Lower leg skin (tissue), 4 donors: ENCODE measurements around the gene BMP7. TPM values are rescaled to one million over a fixed set of nuclear protein-coding genes. Genes with fewer than 3 reads are reported as not detected.

Experiments used
- DNase-seq, 2 donors: peaks; one replicate each; pipeline ENCODE4 v3.0.0-alpha.2; 2019; ENCODE audit warnings: low spot score in 2 of 2
- H3K4me3 ChIP-seq: fragments of 200-600 bp; sonication (generic); 2 replicates; pipeline ENCODE4 v1.5.1; 2017; ENCODE audit warnings: mild to moderate bottlenecking, low read depth; ENCODE audit not compliant: poor library complexity, severe bottlenecking
- POLR2A ChIP-seq, 2 donors: fragments of 450-650 bp; IDR thresholded peaks; one replicate each; pipeline ENCODE4 v1.6.1; 2016 to 2017; ENCODE audit warnings: antibody characterized with exemption in 2 of 2, mild to moderate bottlenecking in 1 of 2, moderate library complexity in 1 of 2
- WGBS, 2 donors: methylation state at CpG; one replicate each; pipeline ENCODE4 v1.1.5; 2018; 5-methylcytosine and 5-hydroxymethylcytosine counted together
- intact Hi-C: fragments of 100-400 bp; cut with DNase I; formaldehyde crosslinking; loops from one replicate; pipeline ENCODE4 v1.15.0; 2023; ENCODE audit warnings: low total_unique reads
- total RNA-seq, 4 donors: library from RNA; depleted of rRNA; stranded (reverse); fragments of >200 nt; gene quantifications; one replicate each; pipeline ENCODE4 v1.1.0, GENCODE V29; 2016
- TF ChIP-seq, protein P1 (sequence below), 3 donors: fragments of 450-650 bp; IDR thresholded peaks; one replicate each; pipeline ENCODE4 v1.5.1; 2016; ENCODE audit warnings: antibody characterized with exemption in 3 of 3, mild to moderate bottlenecking in 3 of 3, moderate library complexity in 2 of 3

BMP7 gene
- total RNA-seq, 4 donors from 2014 or later: 40.5 to 66.3 (median 46.8) TPM

DNA sequence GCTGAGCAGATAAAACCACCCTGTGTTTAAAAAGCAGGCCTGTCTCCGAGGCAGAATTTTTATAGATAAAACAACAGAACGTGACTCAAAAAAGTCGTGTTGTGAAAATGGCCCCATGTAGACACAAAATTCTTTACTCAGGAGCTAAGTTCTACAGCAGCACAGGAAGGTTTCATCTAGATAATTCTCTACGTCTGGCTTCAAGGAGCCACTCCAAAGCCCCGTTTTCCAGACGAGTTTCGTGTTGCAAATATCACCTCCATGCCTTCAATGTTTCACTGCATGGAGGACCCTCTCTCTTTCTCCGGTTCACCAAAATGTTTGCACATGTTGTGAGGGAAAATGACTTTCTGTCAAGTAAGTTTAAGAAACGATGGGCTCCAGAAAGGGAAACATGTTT, 12.0 kb upstream of the BMP7 start:
- intact Hi-C loops: no loop called here
- H3K4me3 ChIP-seq: no peak overlapping the region
- no peak for TF ChIP-seq POLR2A (IDR thresholded peaks at IDR 0.05)
- TF ChIP-seq, protein P1, sequence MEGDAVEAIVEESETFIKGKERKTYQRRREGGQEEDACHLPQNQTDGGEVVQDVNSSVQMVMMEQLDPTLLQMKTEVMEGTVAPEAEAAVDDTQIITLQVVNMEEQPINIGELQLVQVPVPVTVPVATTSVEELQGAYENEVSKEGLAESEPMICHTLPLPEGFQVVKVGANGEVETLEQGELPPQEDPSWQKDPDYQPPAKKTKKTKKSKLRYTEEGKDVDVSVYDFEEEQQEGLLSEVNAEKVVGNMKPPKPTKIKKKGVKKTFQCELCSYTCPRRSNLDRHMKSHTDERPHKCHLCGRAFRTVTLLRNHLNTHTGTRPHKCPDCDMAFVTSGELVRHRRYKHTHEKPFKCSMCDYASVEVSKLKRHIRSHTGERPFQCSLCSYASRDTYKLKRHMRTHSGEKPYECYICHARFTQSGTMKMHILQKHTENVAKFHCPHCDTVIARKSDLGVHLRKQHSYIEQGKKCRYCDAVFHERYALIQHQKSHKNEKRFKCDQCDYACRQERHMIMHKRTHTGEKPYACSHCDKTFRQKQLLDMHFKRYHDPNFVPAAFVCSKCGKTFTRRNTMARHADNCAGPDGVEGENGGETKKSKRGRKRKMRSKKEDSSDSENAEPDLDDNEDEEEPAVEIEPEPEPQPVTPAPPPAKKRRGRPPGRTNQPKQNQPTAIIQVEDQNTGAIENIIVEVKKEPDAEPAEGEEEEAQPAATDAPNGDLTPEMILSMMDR (IDR thresholded peaks at IDR 0.05): no peak
- no peak for DNase-seq
- 69 to 75% methylated on average over 9 of the region's 9 CpGs for WGBS, 2 donors

DNA sequence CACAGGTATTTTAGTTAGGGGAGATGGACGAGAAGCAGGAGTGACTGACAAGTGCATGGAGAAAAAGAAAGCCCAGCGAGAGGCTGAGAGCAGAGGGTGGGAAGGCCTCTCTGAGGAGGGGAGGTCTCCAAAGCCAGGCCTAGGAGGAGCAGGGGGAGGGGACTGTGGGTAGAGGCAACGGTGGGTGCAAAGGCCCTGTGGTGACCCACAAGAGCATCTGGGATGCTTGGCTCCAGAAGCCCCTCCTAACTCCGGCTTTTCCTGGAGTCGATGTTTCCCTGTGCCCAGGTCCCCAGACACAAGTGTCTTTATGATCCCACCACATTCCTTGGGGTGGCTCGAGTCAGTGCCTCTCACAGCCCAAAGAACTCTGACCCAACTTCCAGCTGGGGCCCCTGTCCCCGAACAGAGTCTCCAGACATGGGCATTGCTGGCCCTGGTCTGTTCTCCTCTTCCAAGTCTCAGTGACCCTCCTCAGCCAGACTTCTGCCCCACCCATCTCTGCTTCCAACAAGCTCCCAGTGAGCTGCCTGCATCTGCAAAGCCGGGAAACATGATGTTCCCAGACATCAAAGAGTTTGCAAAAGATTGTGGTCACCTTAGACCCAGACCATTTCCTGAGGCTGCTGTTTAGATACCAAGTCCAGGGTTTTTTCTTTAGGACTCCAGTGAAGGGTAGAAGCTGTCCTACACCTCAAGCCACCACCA, 11.1 kb upstream of the BMP7 start:
- H3K4me3 ChIP-seq: no peak overlapping the region
- no peak for DNase-seq
- intact Hi-C loops: no loop called here
- 79 to 86% methylated on average over 8 of the region's 8 CpGs for WGBS, 2 donors
- TF ChIP-seq POLR2A (IDR thresholded peaks at IDR 0.05): no peak
- TF ChIP-seq, protein P1 (IDR thresholded peaks at IDR 0.05): no peak

DNA sequence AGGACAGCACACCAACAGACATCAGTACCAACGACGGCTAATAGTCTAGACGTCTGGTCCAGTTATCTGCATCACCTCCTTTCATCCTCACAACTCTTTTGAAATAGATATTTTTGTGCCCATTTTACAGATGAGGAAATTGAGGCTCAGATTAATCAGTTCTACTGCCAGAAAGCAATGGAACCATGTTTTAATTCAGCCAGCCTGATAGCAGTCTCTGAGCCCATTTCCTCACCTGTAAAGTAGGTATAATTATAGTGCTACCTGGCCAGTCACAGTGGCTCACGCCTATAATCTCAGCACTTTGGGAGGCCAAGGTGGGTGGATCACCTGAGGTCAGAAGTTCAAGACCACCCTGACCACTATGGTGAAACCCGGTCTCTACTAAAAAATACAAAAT, 9.8 kb upstream of the BMP7 start:
- DNase-seq: no peak
- intact Hi-C loops: no loop called here
- TF ChIP-seq, protein P1 (IDR thresholded peaks at IDR 0.05): no peak
- no peak for TF ChIP-seq POLR2A (IDR thresholded peaks at IDR 0.05)
- 55 to 74% methylated on average over 5 of the region's 5 CpGs for WGBS, 2 donors
- H3K4me3 ChIP-seq: no peak overlapping the region

DNA sequence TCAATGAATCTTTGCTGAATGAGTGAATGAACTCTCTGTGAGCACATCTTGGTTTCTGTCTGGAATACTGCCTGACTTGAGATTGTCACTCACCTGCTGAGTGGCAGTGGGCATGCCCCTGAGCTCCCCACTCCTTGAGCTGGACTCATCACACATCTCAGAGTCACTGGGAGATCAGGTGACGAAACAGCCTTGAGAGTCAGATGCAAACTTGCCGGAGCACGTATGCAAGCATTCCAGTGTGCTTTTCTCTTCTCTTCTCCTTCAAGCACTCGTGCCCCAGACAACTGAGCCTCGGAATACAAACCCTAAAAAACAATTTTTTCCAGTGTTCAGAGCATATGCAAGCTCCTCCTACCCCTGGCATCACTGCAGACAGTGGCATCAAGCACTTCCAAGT, 9.4 kb upstream of the BMP7 start:
- no peak for DNase-seq
- no peak overlapping the region for H3K4me3 ChIP-seq
- no peak for TF ChIP-seq POLR2A (IDR thresholded peaks at IDR 0.05)
- TF ChIP-seq, protein P1 (IDR thresholded peaks at IDR 0.05): no peak
- intact Hi-C loops: no loop called here
- 47 to 60% methylated on average over 5 of the region's 5 CpGs for WGBS, 2 donors

DNA sequence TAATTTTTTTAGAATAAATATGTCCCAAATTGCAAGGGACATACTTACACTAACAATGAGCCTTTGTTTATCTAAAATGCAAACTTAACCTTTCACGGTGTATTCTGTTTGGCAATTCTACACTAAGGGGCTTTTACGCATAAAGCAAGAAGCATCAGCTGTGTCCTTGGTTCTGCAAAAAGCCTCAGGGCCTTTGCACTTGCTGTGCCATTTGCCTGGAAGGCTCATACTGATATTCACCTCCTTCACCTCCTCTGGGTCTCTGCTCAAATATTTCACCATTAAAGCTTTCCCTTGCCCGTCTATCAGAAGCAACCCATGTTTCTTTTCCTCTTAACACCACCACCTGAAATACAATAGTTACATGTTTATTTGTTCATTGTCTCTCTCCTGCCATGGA, 8.9 kb upstream of the BMP7 start:
- DNase-seq: no peak
- intact Hi-C loops: no loop called here
- TF ChIP-seq, protein P1 (IDR thresholded peaks at IDR 0.05): no peak
- TF ChIP-seq POLR2A (IDR thresholded peaks at IDR 0.05): no peak
- WGBS, 2 donors: 89 to 90% methylated on average over 3 of the region's 3 CpGs
- H3K4me3 ChIP-seq: no peak overlapping the region

DNA sequence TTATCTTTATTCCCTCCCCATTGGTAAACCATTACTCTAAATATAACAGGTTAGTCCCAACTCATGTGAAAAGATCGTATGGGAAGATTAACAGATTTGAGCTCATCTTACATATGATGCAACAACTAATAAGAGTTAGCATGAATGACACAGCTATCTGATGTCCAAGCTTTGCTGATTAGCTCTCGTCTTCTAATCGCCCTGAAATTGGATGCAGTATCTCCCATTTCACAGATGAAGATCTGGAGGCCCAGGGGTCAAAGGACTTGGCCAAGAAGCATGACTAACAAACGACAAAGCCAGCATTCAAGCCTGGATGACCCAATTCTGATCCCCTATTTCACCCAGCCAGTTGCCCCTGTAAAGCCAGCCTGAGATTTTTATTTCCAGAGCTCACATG, 8.4 kb upstream of the BMP7 start:
- 68 to 77% methylated on average over 4 of the region's 4 CpGs for WGBS, 2 donors
- intact Hi-C loops: no loop called here
- DNase-seq: no peak
- TF ChIP-seq, protein P1 (IDR thresholded peaks at IDR 0.05): no peak
- TF ChIP-seq POLR2A (IDR thresholded peaks at IDR 0.05): no peak
- no peak overlapping the region for H3K4me3 ChIP-seq
